ENCODE measurements around the gene LARGE2. TPM values are rescaled to one million over a fixed set of nuclear protein-coding genes. Genes with fewer than 3 reads are reported as not detected.

Gene LARGE2
- total and polyA plus RNA-seq, 9 of the 15 experiments (the other 6 are each of a cell fraction or from before 2014, with no cell fraction given), result 0.56 to 14.1 (median 6.6) TPM

DNA sequence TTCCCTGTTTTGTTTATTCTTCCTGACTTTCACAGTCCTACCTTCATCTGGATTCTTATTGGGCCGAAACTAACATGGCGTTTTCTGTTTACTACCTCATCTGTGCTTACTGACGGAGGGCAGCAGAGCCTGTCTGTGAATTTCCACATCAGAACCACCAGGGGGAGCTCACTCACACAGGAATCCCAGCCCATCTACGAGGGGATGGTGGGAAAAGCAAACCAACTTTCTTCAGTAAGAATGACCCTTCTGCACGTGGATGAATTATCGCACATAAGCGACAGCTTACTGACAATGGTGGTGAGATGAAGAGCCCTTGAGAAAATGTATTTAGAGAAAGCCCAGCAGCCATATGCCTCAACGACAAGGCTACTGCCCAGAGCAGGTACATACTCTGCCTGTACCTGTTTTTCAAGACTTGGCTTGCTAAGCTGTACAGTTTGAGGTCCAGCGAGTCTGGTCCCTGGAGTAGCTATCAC lies 42.5 kb downstream of the LARGE2 start (continued):
- TF ChIP-seq REST (IDR thresholded peaks at IDR 0.05; ENCODE audit: borderline replicate concordance) (peak; percentile 94), REST (CRISPR knock-in tag; IDR thresholded peaks at IDR 0.05; ENCODE audit: low read depth) (no peak), MAFG (tag; conservative IDR thresholded peaks at IDR 0.05) (no peak), POU5F1 (IDR thresholded peaks at IDR 0.05; ENCODE audit: borderline replicate concordance, low read depth, low read length, partially characterized antibody) (no peak), GATAD2B (IDR thresholded peaks at IDR 0.05; ENCODE audit: borderline replicate concordance) (no peak), RFX1 (IDR thresholded peaks at IDR 0.05) (no peak), MAZ (CRISPR knock-in tag; conservative IDR thresholded peaks at IDR 0.05 in 1 of 2, IDR thresholded peaks at IDR 0.05 in 1 of 2) (peak in 1 of 2 experiments; percentile 41; a peak in 1 of 4 replicates), SMAD4 (CRISPR knock-in tag; conservative IDR thresholded peaks at IDR 0.05) (peak; percentile 58; the same call in 1 of the 2 replicates), SFPQ (IDR thresholded peaks at IDR 0.05; ENCODE audit: low read depth, low read length) (no peak), HES1 (IDR thresholded peaks at IDR 0.05; ENCODE audit: low read depth) (no peak), ELF4 (CRISPR knock-in tag; IDR thresholded peaks at IDR 0.05) (no peak), MBD2 (IDR thresholded peaks at IDR 0.05; ENCODE audit: borderline replicate concordance, low read depth) (no peak), PREB (CRISPR knock-in tag; IDR thresholded peaks at IDR 0.05) (no peak)
- TF ChIP-seq, protein P1, sequence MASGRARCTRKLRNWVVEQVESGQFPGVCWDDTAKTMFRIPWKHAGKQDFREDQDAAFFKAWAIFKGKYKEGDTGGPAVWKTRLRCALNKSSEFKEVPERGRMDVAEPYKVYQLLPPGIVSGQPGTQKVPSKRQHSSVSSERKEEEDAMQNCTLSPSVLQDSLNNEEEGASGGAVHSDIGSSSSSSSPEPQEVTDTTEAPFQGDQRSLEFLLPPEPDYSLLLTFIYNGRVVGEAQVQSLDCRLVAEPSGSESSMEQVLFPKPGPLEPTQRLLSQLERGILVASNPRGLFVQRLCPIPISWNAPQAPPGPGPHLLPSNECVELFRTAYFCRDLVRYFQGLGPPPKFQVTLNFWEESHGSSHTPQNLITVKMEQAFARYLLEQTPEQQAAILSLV (tag; IDR thresholded peaks at IDR 0.05), result no peak

Data from K562 (cell line).